NCI-H524 treated with DMSO at 0.1 percent for 48 hours (cell line): ENCODE measurements around the gene PRX.
A peak's percentile ranks its signal among the peaks of the same experiment; 100 is the strongest.

Experiments used
- DNase-seq: peaks from one replicate; lab custom pipeline; 2025; lab: John Stamatoyannopoulos, UW

Gene PRX

DNA sequence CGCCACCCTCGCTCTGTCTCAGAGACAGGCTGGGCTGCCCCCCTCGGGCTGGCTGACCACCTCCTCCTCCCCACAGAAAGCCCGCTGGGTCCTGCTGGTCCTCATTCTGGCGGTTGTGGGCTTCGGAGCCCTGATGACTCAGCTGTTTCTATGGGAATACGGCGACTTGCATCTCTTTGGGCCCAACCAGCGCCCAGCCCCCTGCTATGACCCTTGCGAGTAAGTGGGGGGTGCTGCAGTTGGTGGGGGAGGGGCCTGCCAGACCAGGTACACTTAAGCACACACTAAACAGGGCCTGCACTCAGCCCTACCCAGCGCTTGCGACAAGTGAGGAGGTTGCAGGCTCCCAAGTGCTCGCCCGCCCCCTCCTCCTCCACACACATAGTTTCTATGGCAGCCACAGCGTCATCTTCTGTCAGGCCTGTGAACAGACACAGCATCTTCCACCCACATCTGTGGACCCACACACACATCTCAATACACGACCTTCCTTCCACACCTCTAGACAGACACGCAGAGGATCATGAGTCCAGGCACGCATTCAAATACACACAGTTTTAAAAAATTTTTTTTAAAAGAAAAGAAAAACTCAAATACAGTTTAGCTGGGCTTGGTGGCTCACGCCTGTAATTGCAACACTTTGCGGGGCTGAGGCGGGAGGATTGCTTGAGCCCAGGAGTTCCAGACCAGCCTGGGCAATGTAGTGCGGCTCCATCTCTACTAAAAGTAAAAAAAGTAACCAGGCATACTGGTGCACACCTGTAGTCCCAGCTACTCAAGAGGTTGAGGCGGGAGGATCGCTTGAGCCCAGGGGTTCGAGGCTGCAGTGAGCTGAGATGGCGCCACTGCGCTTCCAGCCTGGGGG is 46.2 kb downstream of the PRX start:
- no peak for DNase-seq

DNA sequence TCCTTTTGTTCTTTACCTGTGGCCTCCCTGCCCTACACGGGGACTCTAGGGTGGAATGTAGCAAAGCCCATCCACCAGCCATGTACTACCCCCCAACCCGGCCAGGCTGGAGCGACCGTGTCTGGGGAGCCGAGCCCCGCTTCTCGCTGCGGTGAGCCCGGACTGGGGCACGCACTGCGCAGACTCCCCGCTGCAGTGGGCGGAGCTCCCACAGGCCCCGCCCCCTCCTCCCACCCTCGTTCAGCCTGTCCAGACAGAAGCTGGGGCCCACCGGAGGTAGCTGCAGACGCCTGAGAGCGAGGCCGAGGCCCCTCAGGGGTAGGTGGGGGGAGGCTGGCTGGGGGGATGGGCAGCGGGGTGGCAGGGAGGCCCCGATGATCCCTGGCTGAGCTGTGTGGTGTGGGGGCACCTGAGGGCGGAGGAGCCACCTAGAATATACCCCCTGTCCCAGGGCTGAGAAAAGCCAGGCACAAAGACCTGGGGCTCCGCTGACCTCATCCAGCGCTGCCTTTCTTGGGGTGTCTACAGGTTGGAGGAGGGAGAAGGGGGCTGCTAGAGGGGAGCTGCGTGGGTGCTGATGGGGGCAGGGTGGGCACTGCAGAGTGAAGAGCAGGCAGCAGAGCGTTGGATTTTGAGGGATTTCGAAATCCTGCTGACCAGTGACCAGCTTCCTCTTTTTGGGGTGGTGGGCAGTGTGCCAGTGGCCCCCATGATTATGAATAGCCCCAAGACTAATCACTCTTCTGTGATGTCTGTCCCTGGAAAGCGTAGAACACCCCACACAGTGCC is 47.4 kb downstream of the PRX start:
- DNase-seq = no peak

DNA sequence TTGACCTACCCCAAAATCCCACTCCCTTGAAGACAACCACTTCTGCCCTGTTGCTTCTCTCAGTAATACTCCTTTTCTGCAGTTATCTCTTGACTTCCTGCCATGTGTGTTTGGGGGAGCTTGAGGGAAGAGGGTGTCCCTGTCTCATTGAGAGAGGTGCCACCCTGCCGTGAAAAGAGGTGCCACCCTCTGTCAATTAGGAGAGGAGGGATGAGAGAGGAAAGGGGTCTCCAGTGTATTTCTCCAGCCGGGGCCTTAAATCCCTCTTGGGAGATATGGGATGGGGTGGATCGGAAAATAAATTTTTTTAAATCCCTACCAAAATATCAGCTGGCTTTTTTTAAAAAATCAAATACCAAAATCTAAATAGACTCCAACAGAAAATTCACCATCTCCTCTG is 48.2 kb downstream of the PRX start:
- no peak for DNase-seq

DNA sequence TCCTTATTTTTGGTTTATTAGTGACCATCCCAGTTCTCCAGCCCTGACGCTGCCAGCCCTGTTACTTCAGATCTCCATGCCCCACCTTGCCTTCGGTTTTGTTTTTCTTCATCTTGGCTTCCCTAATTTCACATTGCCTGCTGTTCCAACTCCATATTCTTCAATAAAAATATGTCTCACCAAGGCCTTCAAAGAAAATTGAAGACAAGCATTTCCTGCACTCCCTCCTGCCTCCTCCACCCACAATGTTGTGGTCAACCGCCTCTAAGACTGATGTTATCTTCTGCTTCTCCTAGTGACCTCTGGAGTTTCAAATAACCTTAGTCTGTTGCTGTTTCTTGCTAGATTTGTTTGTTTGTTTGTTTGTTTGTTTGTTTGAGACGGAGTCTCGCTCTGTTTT is 50.1 kb downstream of the PRX start:
- DNase-seq = no peak

DNA sequence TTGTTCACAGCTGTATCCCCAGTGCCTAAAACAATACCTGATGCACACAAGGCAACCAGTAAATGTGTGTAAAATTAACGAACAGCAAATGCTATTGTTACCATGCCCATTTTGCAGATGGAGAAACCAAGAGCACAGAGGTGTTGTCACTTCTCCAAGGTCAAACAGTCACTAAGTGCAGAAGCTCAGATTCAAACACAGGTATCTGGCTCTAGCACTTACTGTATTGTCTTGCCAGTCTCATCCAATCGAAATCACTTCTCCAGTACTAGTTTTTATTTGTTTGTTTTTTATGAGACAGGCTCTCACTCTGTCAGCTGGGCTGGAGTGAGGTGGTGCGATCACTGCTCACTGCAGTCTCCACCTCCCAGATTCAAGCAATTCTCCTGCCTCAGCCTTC is 51.0 kb downstream of the PRX start:
- DNase-seq = no peak

DNA sequence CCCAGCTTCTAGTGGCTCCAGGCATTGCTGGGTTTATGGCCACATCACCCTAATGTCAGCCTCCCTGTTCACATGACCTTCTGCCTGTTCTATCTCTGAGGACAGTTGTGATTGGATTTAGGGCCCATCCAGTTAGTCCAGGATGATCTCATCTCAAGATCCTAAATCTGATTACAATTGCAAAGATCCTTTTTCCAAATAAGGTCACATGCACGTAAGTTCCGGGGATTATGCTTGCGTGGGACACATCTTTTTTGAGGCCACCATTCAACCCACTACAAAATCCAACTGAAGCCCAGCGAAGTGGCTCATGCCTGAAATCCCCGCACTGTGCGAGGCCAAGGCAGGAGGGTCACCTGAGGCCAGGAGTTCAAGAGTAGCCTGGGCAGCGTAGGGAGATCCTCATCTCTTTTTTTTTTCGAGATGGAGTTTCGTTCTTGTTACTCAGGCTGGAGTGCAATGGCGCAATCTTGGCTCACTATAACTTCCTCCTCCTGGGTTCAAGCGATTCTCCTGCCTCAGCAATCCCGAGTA is 52.4 kb downstream of the PRX start:
- DNase-seq = no peak

DNA sequence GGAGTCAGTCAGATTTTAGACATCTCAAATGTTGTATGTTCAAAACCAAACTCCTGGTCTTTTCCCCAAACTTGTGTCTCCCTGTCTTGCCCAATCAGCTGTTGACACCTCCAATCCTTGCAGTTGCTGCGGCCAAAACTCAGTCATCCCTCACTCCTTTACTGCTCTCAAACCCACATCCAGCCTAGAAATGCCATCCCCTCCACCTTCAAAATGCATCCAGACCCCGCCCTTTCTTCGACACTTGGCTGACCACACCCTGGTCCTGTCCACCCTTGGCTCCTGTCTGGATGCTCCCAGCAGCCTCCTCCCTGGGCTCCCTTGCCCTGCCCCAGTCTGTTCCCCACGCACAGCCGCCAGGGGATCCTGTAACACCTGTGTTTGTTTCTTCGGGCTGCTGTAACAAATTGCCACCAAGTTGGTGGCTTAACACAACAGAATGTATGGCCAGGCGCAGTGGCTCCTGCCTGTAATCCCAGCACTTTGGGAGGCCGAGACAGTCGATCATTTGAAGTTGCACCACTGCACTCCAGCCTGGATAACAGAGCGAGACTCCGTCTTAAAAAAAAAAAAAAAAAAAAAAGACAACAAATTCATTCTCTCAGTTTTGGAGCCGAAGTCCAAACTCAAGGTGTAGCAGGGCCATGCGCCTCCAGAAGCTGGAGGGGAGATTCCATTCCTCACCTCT is 53.0 kb downstream of the PRX start:
- no peak for DNase-seq

DNA sequence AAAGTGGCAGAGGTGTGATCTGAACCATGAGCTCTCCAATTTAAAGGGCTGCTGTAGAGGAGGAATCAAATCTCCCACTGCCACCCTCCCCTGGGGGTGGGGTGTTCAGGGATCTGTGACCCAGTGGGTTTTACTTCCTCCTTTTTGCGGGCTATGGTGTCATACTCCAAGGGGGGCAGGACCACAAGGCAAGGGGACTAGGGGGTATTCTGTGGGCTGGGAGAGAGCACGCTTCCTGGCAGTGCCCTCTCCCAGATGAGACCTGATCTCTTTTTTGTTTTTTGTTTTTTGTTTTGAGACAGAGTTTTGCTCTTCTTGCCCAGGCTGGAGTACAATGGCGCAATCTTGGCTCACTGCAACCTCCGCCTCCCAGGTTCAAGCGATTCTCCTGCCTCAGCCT is 54.4 kb downstream of the PRX start:
- no peak for DNase-seq

DNA sequence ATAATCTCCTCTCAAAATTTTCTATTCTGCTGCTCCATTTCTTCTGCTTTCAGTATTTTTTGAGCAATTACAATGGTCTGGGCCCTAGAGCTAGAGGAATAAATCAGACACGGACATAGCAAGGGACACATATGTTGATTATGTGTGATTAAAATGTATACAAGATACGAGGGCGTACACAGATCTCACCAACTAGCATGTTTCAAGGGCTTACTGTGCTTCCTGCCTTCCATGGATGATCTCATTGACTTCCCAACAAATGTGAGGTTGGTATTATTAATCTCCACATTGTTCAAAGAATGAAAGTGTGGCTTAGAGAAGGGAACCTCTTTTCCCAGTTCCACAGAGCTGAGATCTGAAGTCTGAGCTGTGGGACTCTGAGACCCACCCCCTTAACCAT is 55.5 kb downstream of the PRX start:
- DNase-seq = no peak

DNA sequence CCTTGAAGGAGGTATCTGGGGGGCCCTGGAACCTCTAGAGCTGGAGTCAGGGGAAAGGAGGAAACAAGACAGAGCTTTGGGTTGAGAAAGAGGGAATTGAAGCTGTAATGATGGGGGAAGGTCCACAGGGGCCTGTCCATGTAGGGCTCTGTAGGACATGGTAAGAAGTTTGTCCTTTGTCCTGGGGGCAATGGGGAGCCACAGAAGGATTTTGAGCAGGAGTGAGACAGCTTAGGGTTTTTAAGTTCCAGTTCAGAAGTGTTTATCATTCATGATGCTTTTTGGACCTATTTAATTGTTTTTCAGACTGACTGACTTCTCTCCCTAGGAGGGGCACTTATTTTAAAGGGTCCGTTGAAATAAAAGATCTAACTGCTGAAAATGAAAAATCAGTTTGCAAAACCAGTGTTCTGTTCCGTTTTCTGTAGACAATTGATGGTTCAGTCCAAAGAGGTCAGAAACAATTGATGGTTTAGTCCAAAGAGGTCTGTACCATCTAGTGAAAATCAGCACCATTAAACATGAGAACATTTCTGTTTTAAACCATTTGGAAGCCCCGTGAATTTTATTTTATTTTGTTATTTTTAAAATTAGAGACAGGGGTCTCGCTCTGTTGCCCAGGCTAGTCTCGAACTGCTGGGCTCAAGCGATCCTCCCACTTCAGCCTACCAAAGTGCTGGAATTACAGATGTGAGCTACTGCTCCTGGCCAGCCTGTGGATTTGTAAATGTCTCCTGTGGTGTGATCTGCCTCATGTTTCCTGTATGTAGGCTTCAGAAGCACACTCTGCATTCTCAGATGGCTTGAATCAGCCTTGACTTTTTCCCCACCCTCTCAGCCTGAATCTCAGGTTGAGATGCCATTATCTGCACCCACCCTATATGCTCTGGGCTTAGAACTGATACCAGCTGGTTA is 56.2 kb downstream of the PRX start:
- no peak for DNase-seq

DNA sequence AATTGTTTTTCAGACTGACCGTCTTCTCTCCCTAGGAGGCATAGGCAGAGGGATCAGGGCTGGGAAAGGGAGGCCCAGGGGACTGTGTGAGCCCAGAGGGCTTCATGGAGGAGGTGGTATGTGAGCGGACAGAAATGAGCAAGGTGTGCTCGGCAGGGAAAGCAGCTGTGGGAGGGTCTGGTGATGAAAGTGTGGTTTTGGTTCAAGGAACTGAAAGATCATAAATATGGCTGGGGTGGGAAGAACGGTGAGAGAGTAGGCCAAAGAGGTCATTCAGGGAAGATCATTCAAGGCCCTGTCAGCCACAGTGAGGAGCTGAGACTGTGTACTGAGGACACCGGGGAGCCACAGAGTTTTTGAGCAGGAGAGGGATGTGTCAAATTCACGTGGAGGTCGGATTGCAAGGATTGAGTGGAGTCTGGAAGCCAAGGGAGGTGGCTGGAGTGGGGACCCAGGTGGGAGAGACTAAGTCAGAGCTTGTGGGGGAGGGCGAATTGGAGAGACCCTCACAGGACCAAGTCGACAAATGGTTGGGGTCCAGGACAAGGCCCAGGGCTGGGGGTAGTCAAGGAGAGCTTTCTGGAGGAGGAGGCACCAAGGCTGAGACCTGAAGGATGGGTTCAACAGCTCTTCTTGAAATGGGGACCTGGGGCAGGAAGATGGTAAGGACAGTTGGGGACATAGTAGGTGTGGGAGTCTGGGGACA is 57.0 kb downstream of the PRX start:
- DNase-seq = no peak

DNA sequence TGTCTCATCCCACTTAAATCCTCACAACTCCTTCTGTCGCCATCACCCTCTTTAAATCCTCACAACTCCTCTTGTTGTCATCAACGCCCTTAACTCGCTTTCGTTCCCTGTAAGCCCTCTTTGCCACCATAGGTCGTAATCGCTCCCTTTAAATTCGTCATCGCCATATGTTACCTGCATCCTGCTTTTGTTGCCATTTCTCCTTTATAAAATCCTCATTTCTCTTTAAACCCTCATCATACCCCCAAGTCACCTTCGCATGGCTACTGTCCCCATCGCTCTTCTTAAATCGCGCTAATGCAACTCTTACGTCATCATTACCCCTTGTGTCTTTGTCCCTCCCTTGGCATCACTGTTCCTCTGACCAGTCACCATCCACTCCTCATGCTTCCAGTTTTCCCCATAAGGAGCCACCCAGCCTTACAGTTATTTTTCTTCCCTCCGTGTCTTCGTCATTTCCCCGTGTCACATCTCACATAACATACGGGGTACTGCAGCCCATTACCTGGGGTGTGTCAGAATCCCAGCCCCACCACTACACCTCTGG is 64.1 kb downstream of the PRX start:
- no peak for DNase-seq

DNA sequence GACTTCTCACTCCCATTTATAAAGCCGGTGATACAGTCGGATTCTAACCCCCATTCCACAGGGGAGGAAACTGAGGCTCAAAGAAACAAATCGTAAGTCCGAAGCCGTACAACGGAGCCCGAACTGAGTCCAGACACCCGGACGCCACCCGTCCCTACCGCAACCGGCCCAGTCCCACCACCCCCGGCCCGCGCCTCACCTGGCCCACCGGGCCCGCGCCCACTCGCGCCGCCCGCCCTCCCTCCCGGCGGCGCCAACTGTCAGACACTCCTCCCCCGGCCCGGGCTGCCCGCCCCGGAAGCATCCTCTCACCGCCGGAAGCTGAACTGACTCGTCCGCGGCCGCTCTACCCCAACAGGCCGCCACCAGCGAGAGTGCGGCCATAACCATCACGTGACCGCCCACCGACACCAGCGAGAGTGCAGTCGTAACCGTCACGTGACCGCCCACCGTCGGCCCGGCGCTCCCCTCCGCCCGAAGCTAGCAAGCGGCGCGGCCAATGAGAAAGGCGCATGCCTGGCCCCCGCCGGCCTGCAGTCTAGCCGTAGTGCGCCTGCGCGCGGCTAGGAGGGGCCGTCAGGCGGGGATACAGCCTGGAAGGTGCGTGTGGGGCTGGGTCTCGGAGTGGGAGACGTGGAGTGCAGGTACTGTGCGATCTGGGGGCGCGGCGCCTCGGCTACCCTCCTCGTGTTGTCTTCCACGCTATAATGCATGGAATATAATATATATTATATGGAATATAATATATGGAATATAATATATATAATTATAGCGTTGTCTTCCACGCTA is 64.9 kb downstream of the PRX start, which contains the start of the genes C19orf47 and PLD3:
Gene C19orf47, minus strand, starts transcription at position 273 of the 789 bp plus-strand sequence. CDS start 6,540 bp downstream, outside the sequence.
Gene PLD3, plus strand, starts transcription at position 571 of the 789 bp plus-strand sequence. CDS start 17,789 bp downstream, outside the sequence.
- DNase-seq = peak; percentile 98

DNA sequence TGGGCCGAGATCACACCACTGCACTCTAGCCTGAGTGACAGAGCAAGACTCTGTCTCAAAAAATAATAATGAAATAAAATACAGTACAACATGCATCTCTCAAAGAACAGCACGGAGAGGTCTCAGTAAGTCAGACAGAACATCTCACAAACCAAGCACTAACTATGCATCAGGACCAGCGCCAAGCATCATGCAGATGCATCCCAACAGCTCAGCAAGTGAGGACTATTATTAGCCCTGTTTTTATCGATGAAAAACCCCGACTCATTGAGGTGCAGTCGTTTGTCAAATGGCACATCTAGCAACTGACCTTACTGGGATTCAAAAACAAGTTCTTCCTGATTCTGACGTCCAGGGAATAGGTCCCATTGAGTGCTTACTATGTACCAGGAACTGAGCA is 68.8 kb downstream of the PRX start:
- no peak for DNase-seq
